Measurements from ENCODE around the gene MAZ. TPM values are rescaled to one million over a fixed set of nuclear protein-coding genes. Genes with fewer than 3 reads are reported as not detected.
A peak's percentile ranks its signal among the peaks of the same experiment; 100 is the strongest.

Gene MAZ
- total and polyA plus RNA-seq, 2 of the 13 experiments (the other 11 are each of a cell fraction or from before 2014, with no cell fraction given): 203 to 277 TPM

DNA sequence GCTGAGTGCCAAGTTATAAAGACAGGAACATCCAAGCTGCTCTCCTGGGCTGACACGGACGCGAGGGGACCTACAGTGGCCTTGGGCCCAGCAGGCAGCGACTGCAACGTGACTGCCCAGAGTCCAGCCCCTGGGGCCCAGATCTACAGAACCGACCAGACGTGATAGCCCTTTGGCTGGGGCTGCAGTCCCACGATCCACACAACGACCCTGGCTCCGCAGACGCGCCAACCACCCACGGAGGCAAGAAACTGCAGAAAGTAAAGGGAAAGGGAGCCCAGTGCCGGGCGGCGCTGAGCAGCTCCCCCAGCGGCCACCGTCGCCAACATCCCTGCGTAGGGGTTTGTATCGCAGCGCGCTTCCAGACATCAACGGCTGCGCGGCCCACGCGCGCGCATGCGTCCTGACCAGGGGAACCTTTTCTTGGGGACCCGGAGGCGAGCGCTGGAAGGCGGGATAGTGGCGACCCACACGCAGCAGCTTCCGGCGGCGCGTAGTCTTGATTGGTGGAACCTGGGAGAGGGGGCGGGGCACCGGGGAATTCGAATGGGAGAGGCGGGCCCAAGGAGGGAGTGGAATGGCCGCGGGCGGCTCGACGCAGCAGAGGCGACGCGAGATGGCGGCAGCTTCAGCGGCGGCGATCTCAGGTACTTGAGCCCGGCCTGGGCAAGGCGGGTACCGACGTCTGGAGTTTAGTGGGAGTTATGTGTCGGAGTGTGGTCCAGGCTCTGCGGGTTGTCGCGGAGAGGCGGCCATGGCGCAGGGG lies 16.0 kb upstream of the MAZ start, which contains the start of gene KIF22 (continued):
- TF ChIP-seq MTA3 (CRISPR knock-in tag; IDR thresholded peaks at IDR 0.05): no peak
- peak; percentile 94 for TF ChIP-seq PHF8 (CRISPR knock-in tag; IDR thresholded peaks at IDR 0.05)
- peak; percentile 96 for TF ChIP-seq KMT2A (CRISPR knock-in tag; IDR thresholded peaks at IDR 0.05)
- 0 out of 2 replicates have a peak, but pooled peaks have one; percentile 25 for TF ChIP-seq ZNF367 (CRISPR knock-in tag; IDR thresholded peaks at IDR 0.05; ENCODE audit: borderline replicate concordance)
- TF ChIP-seq, protein P1, sequence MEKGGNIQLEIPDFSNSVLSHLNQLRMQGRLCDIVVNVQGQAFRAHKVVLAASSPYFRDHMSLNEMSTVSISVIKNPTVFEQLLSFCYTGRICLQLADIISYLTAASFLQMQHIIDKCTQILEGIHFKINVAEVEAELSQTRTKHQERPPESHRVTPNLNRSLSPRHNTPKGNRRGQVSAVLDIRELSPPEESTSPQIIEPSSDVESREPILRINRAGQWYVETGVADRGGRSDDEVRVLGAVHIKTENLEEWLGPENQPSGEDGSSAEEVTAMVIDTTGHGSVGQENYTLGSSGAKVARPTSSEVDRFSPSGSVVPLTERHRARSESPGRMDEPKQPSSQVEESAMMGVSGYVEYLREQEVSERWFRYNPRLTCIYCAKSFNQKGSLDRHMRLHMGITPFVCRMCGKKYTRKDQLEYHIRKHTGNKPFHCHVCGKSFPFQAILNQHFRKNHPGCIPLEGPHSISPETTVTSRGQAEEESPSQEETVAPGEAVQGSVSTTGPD (CRISPR knock-in tag; IDR thresholded peaks at IDR 0.05): no peak
- no peak for TF ChIP-seq MATR3 (CRISPR knock-in tag; IDR thresholded peaks at IDR 0.05)
- TF ChIP-seq ZNF737 (CRISPR knock-in tag; IDR thresholded peaks at IDR 0.05; ENCODE audit: borderline replicate concordance): no peak
- no peak for TF ChIP-seq NFKBIZ (CRISPR knock-in tag; IDR thresholded peaks at IDR 0.05)
- TF ChIP-seq GATA4 (IDR thresholded peaks at IDR 0.05; ENCODE audit: borderline replicate concordance, low read depth): no peak
- no peak for TF ChIP-seq FOXA1 (IDR thresholded peaks at IDR 0.05)
- TF ChIP-seq FOXA1 (CRISPR knock-in tag; IDR thresholded peaks at IDR 0.05): peak; percentile 1; the same call in 1 of the 2 replicates
- TF ChIP-seq SOX5 (CRISPR knock-in tag; IDR thresholded peaks at IDR 0.05; ENCODE audit: borderline replicate concordance): peak; percentile 60
- no peak for TF ChIP-seq NBN (conservative IDR thresholded peaks at IDR 0.05)
- TF ChIP-seq SIX1 (CRISPR knock-in tag; IDR thresholded peaks at IDR 0.05; ENCODE audit: borderline replicate concordance): no peak
- TF ChIP-seq PAWR (CRISPR knock-in tag; IDR thresholded peaks at IDR 0.05; ENCODE audit: borderline replicate concordance): peak; percentile 87; the same call in 1 of the 2 replicates
- TF ChIP-seq EP300 (IDR thresholded peaks at IDR 0.05; ENCODE audit: low read depth in 2 of 2, low read length in 2 of 2): peak; percentile 29 to 43; a peak in 2 of 4 replicates
- no peak; the same call in 1 of the 2 replicates for TF ChIP-seq EP300 (CRISPR knock-in tag; IDR thresholded peaks at IDR 0.05; ENCODE audit: borderline replicate concordance)
- no peak; the same call in 1 of the 2 replicates for TF ChIP-seq ZFP36L2 (CRISPR knock-in tag; IDR thresholded peaks at IDR 0.05)
- peak; percentile 97 for TF ChIP-seq CCDC6 (CRISPR knock-in tag; IDR thresholded peaks at IDR 0.05)
- TF ChIP-seq, protein P2, sequence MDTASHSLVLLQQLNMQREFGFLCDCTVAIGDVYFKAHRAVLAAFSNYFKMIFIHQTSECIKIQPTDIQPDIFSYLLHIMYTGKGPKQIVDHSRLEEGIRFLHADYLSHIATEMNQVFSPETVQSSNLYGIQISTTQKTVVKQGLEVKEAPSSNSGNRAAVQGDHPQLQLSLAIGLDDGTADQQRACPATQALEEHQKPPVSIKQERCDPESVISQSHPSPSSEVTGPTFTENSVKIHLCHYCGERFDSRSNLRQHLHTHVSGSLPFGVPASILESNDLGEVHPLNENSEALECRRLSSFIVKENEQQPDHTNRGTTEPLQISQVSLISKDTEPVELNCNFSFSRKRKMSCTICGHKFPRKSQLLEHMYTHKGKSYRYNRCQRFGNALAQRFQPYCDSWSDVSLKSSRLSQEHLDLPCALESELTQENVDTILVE (CRISPR knock-in tag; IDR thresholded peaks at IDR 0.05): peak; percentile 78
- no peak for TF ChIP-seq MLLT10 (CRISPR knock-in tag; IDR thresholded peaks at IDR 0.05)
- TF ChIP-seq SCMH1 (CRISPR knock-in tag; IDR thresholded peaks at IDR 0.05; ENCODE audit: borderline replicate concordance): no peak
- no peak; the same call in 1 of the 2 replicates for TF ChIP-seq CENPT (CRISPR knock-in tag; IDR thresholded peaks at IDR 0.05; ENCODE audit: low read depth)
- TF ChIP-seq ZC3H4 (CRISPR knock-in tag; IDR thresholded peaks at IDR 0.05; ENCODE audit: borderline replicate concordance): no peak
- TF ChIP-seq ZNF34 (CRISPR knock-in tag; IDR thresholded peaks at IDR 0.05; ENCODE audit: borderline replicate concordance): no peak
- 0 out of 2 replicates have a peak, but pooled peaks have one; percentile 31 for TF ChIP-seq NFE2 (CRISPR knock-in tag; IDR thresholded peaks at IDR 0.05)
- no peak for TF ChIP-seq PAX8 (CRISPR knock-in tag; IDR thresholded peaks at IDR 0.05; ENCODE audit: borderline replicate concordance)
- peak; percentile 99 for TF ChIP-seq SP4 (CRISPR knock-in tag; IDR thresholded peaks at IDR 0.05)
- TF ChIP-seq ZNF589 (CRISPR knock-in tag; conservative IDR thresholded peaks at IDR 0.05): peak; percentile 72; the same call in 1 of the 2 replicates
- peak; percentile 88; the same call in 1 of the 2 replicates for TF ChIP-seq ZNF224 (CRISPR knock-in tag; IDR thresholded peaks at IDR 0.05)
- TF ChIP-seq ZFAT (CRISPR knock-in tag; conservative IDR thresholded peaks at IDR 0.05): no peak
- peak; percentile 84; the same call in 1 of the 2 replicates for TF ChIP-seq RFXAP (CRISPR knock-in tag; IDR thresholded peaks at IDR 0.05; ENCODE audit: borderline replicate concordance)

Data from HepG2 (cell line).